Spinal cord (tissue), 10 donors: ENCODE data around the gene ZNF106. TPM values are rescaled to one million over a fixed set of nuclear protein-coding genes. Genes with fewer than 3 reads are reported as not detected.

ENCODE experiments used
- DNase-seq, 6 donors: peaks; one replicate each; pipeline versions ENCODE4 v3.0.0 to v3.0.0-alpha.2; 2013 to 2015; ENCODE audit warnings: low spot score in 6 of 6, low read depth in 4 of 6
- H3K27ac ChIP-seq: one replicate; pipeline ENCODE4 v1.5.1; 2013; ENCODE audit warnings: low read depth, low read length, control low read depth
- H3K27me3 ChIP-seq: one replicate; pipeline ENCODE4 v1.6.1; 2013; ENCODE audit warnings: low read length; ENCODE audit not compliant: control insufficient read depth, insufficient read depth
- H3K36me3 ChIP-seq: one replicate; pipeline ENCODE4 v1.6.1; 2013; ENCODE audit warnings: low read length; ENCODE audit not compliant: control insufficient read depth, insufficient read depth
- H3K4me1 ChIP-seq: one replicate; pipeline ENCODE4 v1.6.1; 2013; ENCODE audit warnings: low read length; ENCODE audit not compliant: control insufficient read depth, insufficient read depth
- H3K4me3 ChIP-seq: one replicate; pipeline ENCODE4 v1.5.1; 2013; ENCODE audit warnings: low read depth, low read length, control low read depth
- H3K9me3 ChIP-seq: one replicate; pipeline ENCODE4 v1.6.1; 2013; ENCODE audit warnings: low read length; ENCODE audit not compliant: control insufficient read depth, insufficient read depth
- WGBS: methylation state at CpG from one replicate; pipeline ENCODE4 v1.1.5; 2013; ENCODE audit warnings: missing lambda C conversion rate; ENCODE audit not compliant: insufficient coverage; 5-methylcytosine and 5-hydroxymethylcytosine counted together
- polyA plus RNA-seq, 2 donors: library from polyadenylated mRNA; unstranded; fragments of 120-200 nt; gene quantifications; one replicate each; pipeline ENCODE4 v1.2.1, GENCODE V29; 2013; ENCODE audit not compliant: insufficient read length in 2 of 2
- small RNA-seq: library from RNA; depleted of rRNA; stranded (forward); fragments of <200 nt; gene quantifications from one replicate; pipeline ENCODE3, GENCODE V24; 2014; ENCODE audit warnings: low replicate concordance
- total RNA-seq, 2 donors: library from RNA; depleted of rRNA in 1 of 2; stranded (reverse); fragments of 120-200 nt in 1 of 2; fragments of >200 nt in 1 of 2; gene quantifications; one replicate each; pipeline versions ENCODE4 v1.2.3 to v1.2.4, GENCODE V29; 2013 to 2014
- donor health status: healthy.

ZNF106 gene
- total and polyA plus RNA-seq, 4 donors, result 29.2 to 76.8 (median 50.7) TPM

GRCh38 chr15:42363942-42364341 lies 127.0 kb downstream of the ZNF106 start:
- H3K4me3 ChIP-seq, result no peak overlapping the region
- no peak for DNase-seq
- no peak overlapping the region for H3K27ac ChIP-seq

GRCh38 chr15:42363487-42363886 lies 127.5 kb downstream of the ZNF106 start:
- peaks cover 5% of the 10 kb centered on the region for H3K4me1 ChIP-seq
- peaks cover 3% of the 10 kb centered on the region for H3K36me3 ChIP-seq
- H3K27ac ChIP-seq, result no peak overlapping the region
- no peaks in the 10 kb centered on the region for H3K9me3 ChIP-seq
- no CpG with 5 or more reads among the region's 3 CpGs for WGBS
- no peaks in the 10 kb centered on the region for H3K27me3 ChIP-seq
- DNase-seq, result no peak
- no peak overlapping the region for H3K4me3 ChIP-seq

More at GRCh38 chr15:42363942-42364341, 127.0 kb downstream of the ZNF106 start:
- peaks cover 5% of the 10 kb centered on the region for H3K4me1 ChIP-seq
- H3K9me3 ChIP-seq, result no peaks in the 10 kb centered on the region
- no peaks in the 10 kb centered on the region for H3K27me3 ChIP-seq
- H3K36me3 ChIP-seq, result peaks cover 3% of the 10 kb centered on the region

Small RNA genes within 50 kb of the gene (small RNA-seq; reads per million reads assigned to genes)
- gene RNU6-188P, result not detected

Other genes with a start within 250 kb of the ZNF106 start
- gene GANC, start 217.9 kb downstream of the ZNF106 start, total RNA-seq, result 10 to 100 TPM; 23.1 to 24.8 TPM
- gene GANC, start 217.9 kb downstream of the ZNF106 start, polyA plus RNA-seq, result 10 to 100 TPM; 19.7 to 20.9 TPM
- 10 to 100 TPM; 59.7 to 95.1 TPM for gene TMEM87A, start 217.7 kb downstream of the ZNF106 start, total RNA-seq
- 10 to 100 TPM; 52.6 to 56.5 TPM for gene TMEM87A, start 217.7 kb downstream of the ZNF106 start, polyA plus RNA-seq
- 10 to 100 TPM; 19.2 to 34.6 TPM for gene CAPN3, start 131.6 kb downstream of the ZNF106 start, total RNA-seq
- gene CAPN3, start 131.6 kb downstream of the ZNF106 start, polyA plus RNA-seq, result 10 to 100 TPM; 35.8 to 46.7 TPM
- gene SNAP23, start 4.5 kb upstream of the ZNF106 start, total RNA-seq, result 10 to 100 TPM; 39.1 to 56.5 TPM
- gene SNAP23, start 4.5 kb upstream of the ZNF106 start, polyA plus RNA-seq, result 10 to 100 TPM; 40.2 to 45.0 TPM
- gene LRRC57, start 57.7 kb upstream of the ZNF106 start, total RNA-seq, result 10 to 100 TPM; 24.1 to 30.9 TPM
- gene LRRC57, start 57.7 kb upstream of the ZNF106 start, polyA plus RNA-seq, result 10 to 100 TPM; 22.8 to 26.8 TPM
- 10 to 100 TPM; 30.2 to 46.5 TPM for gene HAUS2, start 57.7 kb upstream of the ZNF106 start, total RNA-seq
- gene HAUS2, start 57.7 kb upstream of the ZNF106 start, polyA plus RNA-seq, result 10 to 100 TPM; 31.2 to 34.2 TPM
- gene STARD9, start 84.5 kb upstream of the ZNF106 start, total RNA-seq, result 10 to 100 TPM; 17.3 to 26.2 TPM
- 10 to 100 TPM; 11.1 to 16.6 TPM for gene STARD9, start 84.5 kb upstream of the ZNF106 start, polyA plus RNA-seq
- 10 to 100 TPM in 1 of 2 donors, 1 to 10 TPM in 1; 9.9 to 18.4 TPM for gene CDAN1, start 246.0 kb upstream of the ZNF106 start, total RNA-seq
- gene CDAN1, start 246.0 kb upstream of the ZNF106 start, polyA plus RNA-seq, result 10 to 100 TPM; 16.5 to 23.1 TPM